ENCODE data around the gene SELENOI. TPM values are rescaled to one million over a fixed set of nuclear protein-coding genes. Genes with fewer than 3 reads are reported as not detected.
"Not testable (repeated sequence)": the region's sequence is repeated elsewhere in the genome, so short reads cannot be mapped to it uniquely, and the experiment has no call there.

Gene SELENOI
- total RNA-seq, 1 experiment from 2014 or later, result 63.3 TPM

DNA sequence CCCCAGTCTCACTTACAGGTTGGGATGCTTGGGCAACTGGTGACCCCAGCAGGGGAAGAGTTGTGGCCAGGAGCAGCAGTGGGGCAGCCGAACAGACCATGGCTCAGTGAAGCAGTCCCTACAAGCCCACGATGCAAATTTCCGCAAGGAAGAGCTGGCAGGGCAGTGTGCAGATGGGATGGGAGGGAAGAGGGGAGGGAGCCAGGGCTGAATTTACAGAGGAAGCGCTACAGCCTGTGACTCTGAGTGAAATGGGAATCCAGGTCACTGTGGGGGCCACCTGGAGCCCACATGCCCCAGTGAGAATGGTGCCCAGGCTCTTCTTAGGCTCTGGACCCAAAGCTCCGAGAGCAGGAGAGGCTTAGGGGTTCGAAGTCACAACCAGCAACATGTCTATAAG, 27.0 kb upstream of the SELENOI start:
- POLR2A ChIA-PET, result no interaction called here
- Histone ChIP-seq H3K4me2 (ENCODE audit: low read length) (no peak overlapping the region), H3K36me3 (ENCODE audit: control insufficient read depth in 1 of 2, insufficient read depth in 2 of 2, low read length in 2 of 2) (no peaks in the 10 kb centered on the region), H3K79me2 (ENCODE audit: insufficient read depth, low read length) (no peaks in the 10 kb centered on the region), H3K9me2 (ENCODE audit: insufficient read depth) (no peaks in the 10 kb centered on the region), H4K20me1 (ENCODE audit: insufficient read depth) (no peaks in the 10 kb centered on the region), H3K4me1 (ENCODE audit: control insufficient read depth in 1 of 2, insufficient read depth in 2 of 2, low read length in 2 of 2) (no peaks in the 10 kb centered on the region), H3K9ac (ENCODE audit: low read length) (no peak overlapping the region), H2AFZ (ENCODE audit: low read depth, low read length, poor library complexity, severe bottlenecking) (no peak overlapping the region), H3K4me3 (replicated peaks in 1 of 2; ENCODE audit: low read depth in 1 of 2, low read length in 2 of 2) (no peak overlapping the region), H3K27ac (ENCODE audit: low read depth, low read length) (no peak overlapping the region), H3K27me3 (ENCODE audit: insufficient read depth, low read length) (peaks cover 3% of the 10 kb centered on the region; the same call in 1 of the 2 replicates), H3K9me3 (ENCODE audit: control insufficient read depth in 1 of 2, insufficient read depth in 1 of 2, low read depth in 1 of 2, low read length in 2 of 2) (no peaks in the 10 kb centered on the region)
- BruUV-seq (replicated peaks), result no TSS peak
- intact Hi-C loops (cut with micrococcal nuclease), result no loop called here
- no peak for TF ChIP-seq EZH2phosphoT487 (IDR thresholded peaks at IDR 0.05; ENCODE audit: borderline replicate concordance)
- TF ChIP-seq, protein P1, sequence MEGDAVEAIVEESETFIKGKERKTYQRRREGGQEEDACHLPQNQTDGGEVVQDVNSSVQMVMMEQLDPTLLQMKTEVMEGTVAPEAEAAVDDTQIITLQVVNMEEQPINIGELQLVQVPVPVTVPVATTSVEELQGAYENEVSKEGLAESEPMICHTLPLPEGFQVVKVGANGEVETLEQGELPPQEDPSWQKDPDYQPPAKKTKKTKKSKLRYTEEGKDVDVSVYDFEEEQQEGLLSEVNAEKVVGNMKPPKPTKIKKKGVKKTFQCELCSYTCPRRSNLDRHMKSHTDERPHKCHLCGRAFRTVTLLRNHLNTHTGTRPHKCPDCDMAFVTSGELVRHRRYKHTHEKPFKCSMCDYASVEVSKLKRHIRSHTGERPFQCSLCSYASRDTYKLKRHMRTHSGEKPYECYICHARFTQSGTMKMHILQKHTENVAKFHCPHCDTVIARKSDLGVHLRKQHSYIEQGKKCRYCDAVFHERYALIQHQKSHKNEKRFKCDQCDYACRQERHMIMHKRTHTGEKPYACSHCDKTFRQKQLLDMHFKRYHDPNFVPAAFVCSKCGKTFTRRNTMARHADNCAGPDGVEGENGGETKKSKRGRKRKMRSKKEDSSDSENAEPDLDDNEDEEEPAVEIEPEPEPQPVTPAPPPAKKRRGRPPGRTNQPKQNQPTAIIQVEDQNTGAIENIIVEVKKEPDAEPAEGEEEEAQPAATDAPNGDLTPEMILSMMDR (IDR thresholded peaks at IDR 0.05 in 2 of 3, conservative IDR thresholded peaks at IDR 0.05 in 1 of 3; ENCODE audit: borderline replicate concordance in 1 of 3, insufficient read depth in 1 of 3, low read depth in 2 of 3, low read length in 2 of 3), result no peak
- TF ChIP-seq SRF (IDR thresholded peaks at IDR 0.05; ENCODE audit: low read depth), result no peak
- TF ChIP-seq RAD21 (IDR thresholded peaks at IDR 0.05; ENCODE audit: low read depth), result no peak
- no peak for TF ChIP-seq ZFX (IDR thresholded peaks at IDR 0.05)
- no peak for TF ChIP-seq POLR2AphosphoS5 (IDR thresholded peaks at IDR 0.05; ENCODE audit: low read depth, low read length)
- no peak for TF ChIP-seq ZNF274 (IDR thresholded peaks at IDR 0.05; ENCODE audit: low read depth, low read length)
- TF ChIP-seq, protein P2, sequence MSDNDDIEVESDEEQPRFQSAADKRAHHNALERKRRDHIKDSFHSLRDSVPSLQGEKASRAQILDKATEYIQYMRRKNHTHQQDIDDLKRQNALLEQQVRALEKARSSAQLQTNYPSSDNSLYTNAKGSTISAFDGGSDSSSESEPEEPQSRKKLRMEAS (IDR thresholded peaks at IDR 0.05), result no peak
- no peak for TF ChIP-seq FOSL1 (IDR thresholded peaks at IDR 0.05; ENCODE audit: low read depth)
- no peak for TF ChIP-seq CBX3 (IDR thresholded peaks at IDR 0.05; ENCODE audit: low read depth)
- TF ChIP-seq CEBPB (IDR thresholded peaks at IDR 0.05; ENCODE audit: low read depth), result no peak
- DNase-seq (ENCODE audit: low read depth, low spot score) (no peak), ATAC-seq (no peak)
- RAD21 ChIA-PET (ENCODE audit: low non-redundant PET in 1 of 2, low total read pairs in 2 of 2, uncharacterized antibody in 2 of 2, unreplicated experiment in 2 of 2), result no interaction called here
- CTCF ChIA-PET, result no interaction called here

DNA sequence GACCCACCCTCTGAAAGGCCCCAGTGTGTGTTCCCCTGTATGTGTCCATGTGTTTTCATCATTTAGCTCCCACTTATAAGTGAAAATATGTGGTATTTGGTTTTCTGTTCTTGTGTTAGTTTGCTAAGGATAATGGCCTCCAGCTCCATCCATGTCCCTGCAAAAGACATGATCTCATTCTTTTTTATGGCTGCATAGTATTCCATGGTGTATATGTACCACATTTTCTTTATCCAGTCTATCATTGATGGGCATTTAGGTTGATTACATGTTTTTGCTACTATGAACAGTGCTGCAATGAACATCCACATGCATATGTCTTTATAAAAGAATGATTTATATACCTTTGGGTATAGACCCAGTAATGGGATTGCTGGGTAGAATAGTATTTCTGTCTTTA, 21.5 kb upstream of the SELENOI start:
- H3K36me3 ChIP-seq (ENCODE audit: control insufficient read depth in 1 of 2, insufficient read depth in 2 of 2, low read length in 2 of 2); H4K20me1 ChIP-seq (ENCODE audit: insufficient read depth); H3K4me2 ChIP-seq (ENCODE audit: low read length); RAD21 ChIA-PET (ENCODE audit: low non-redundant PET in 1 of 2, low total read pairs in 2 of 2, uncharacterized antibody in 2 of 2, unreplicated experiment in 2 of 2); H3K9me3 ChIP-seq (ENCODE audit: control insufficient read depth in 1 of 2, insufficient read depth in 1 of 2, low read depth in 1 of 2, low read length in 2 of 2); POLR2A ChIA-PET; H3K27ac ChIP-seq (ENCODE audit: low read depth, low read length); ATAC-seq; H3K9ac ChIP-seq (ENCODE audit: low read length); BruUV-seq (replicated peaks); H3K27me3 ChIP-seq (ENCODE audit: insufficient read depth, low read length); H2AFZ ChIP-seq (ENCODE audit: low read depth, low read length, poor library complexity, severe bottlenecking); H3K4me3 ChIP-seq (replicated peaks in 1 of 2; ENCODE audit: low read depth in 1 of 2, low read length in 2 of 2); H3K79me2 ChIP-seq (ENCODE audit: insufficient read depth, low read length); DNase-seq (ENCODE audit: low read depth, low spot score); H3K4me1 ChIP-seq (ENCODE audit: control insufficient read depth in 1 of 2, insufficient read depth in 2 of 2, low read length in 2 of 2); intact Hi-C loops (cut with micrococcal nuclease); CTCF ChIA-PET; H3K9me2 ChIP-seq (ENCODE audit: insufficient read depth): not testable (repeated sequence)

Measured in HCT116 (cell line).